Stimulated activated naive CD4-positive, alpha-beta T cell treated with Interleukin-2 at 50 U/mL for 16 hours (primary cell): ENCODE data around the gene TUBA1A.
"Not testable (repeated sequence)": the region's sequence is repeated elsewhere in the genome, so short reads cannot be mapped to it uniquely, and the experiment has no call there.

Source experiments
- DNase-seq: peaks from one replicate; lab custom pipeline; 2025; lab: John Stamatoyannopoulos, UW

Gene TUBA1A

GRCh38 chr12:49146406-49146805 is 42.5 kb downstream of the TUBA1A start:
- no peak for DNase-seq

- no peak for DNase-seq
These were observed 44.5 kb downstream of the TUBA1A start for GRCh38 chr12:49144384-49144783.

GRCh38 chr12:49138999-49139398 is 49.9 kb downstream of the TUBA1A start:
- no peak for DNase-seq

- no peak for DNase-seq
These were observed 50.3 kb downstream of the TUBA1A start for GRCh38 chr12:49138587-49138986.

GRCh38 chr12:49137476-49137875 is 51.4 kb downstream of the TUBA1A start:
- no peak for DNase-seq

- not testable (repeated sequence) for DNase-seq
These were observed 51.9 kb downstream of the TUBA1A start for GRCh38 chr12:49136997-49137396.
